H1 (cell line): ENCODE results near the gene FOXI2. TPM values are rescaled to one million over a fixed set of nuclear protein-coding genes. Genes with fewer than 3 reads are reported as not detected.

ENCODE experiments used
- CEBPB ChIP-seq: IDR thresholded peaks from 2 replicates; pipeline ENCODE4 v1.6.1; 2012; ENCODE audit warnings: low read depth, low read length
- CHD2 ChIP-seq: IDR thresholded peaks from 2 replicates; pipeline ENCODE4 v1.6.1; 2012; ENCODE audit warnings: low read length, improper control_type of control experiment
- EZH2 ChIP-seq: fragments of 200-600 bp; sonication (generic); IDR thresholded peaks from 2 replicates; pipeline ENCODE4 v1.7.1; 2012; ENCODE audit warnings: low read depth, mild to moderate bottlenecking, moderate library complexity, low read length, inconsistent platforms; ENCODE audit not compliant: severe bottlenecking
- HDAC2 ChIP-seq, 2 experiments: fragments of 300-600 bp in 1 of 2; sonication (generic) in 1 of 2; IDR thresholded peaks; 2 replicates each; pipeline ENCODE4 v1.6.1; 2011 to 2012; ENCODE audit warnings: low read depth in 2 of 2, low read length in 2 of 2, mild to moderate bottlenecking in 2 of 2, moderate library complexity in 2 of 2, borderline replicate concordance in 1 of 2, inconsistent platforms in 1 of 2
- JUND ChIP-seq: IDR thresholded peaks from 2 replicates; pipeline ENCODE4 v1.6.1; 2011; ENCODE audit warnings: mild to moderate bottlenecking, improper control_type of control experiment, low read length
- KDM4A ChIP-seq: IDR thresholded peaks from one replicate; pipeline ENCODE4 v1.7.1; 2012; ENCODE audit warnings: low read depth, mild to moderate bottlenecking, moderate library complexity, low read length, inconsistent platforms; ENCODE audit not compliant: severe bottlenecking
- SIX5 ChIP-seq: IDR thresholded peaks from 2 replicates; pipeline ENCODE4 v1.6.1; 2011; ENCODE audit warnings: mild to moderate bottlenecking, low read depth, low read length
- polyA plus RNA-seq, 7 experiments: library from polyadenylated mRNA; depleted of rRNA in 3 of 7; stranded (reverse) in 5 of 7; unstranded in 2 of 7; fragments of >200 nt in 5 of 7; fragments of 200-250 nt in 2 of 7; gene quantifications; 1 replicate in 5 of 7; 2 replicates in 1 of 7; 4 replicates in 1 of 7; pipeline versions ENCODE4 v1.2.1 to v1.2.3, GENCODE V29; 2011 to 2013; ENCODE audit warnings: missing spikeins in 2 of 7, mixed read lengths in 2 of 7
- total RNA-seq: library from RNA; stranded (reverse); fragmentation: NEBNext Ultra II Directional; extraction: Animal tissue kit (Norgen Biotek cat#: 25700); gene quantifications from 2 replicates; pipeline ENCODE4 v1.2.1, GENCODE V29; 2021

FOXI2 gene
- total and polyA plus RNA-seq, 2 of the 8 experiments (the other 6 are each of a cell fraction or from before 2014, with no cell fraction given) = 1.0 TPM

GRCh38 chr10:127736915-127737562, at the start of gene FOXI2 (continued):
- TF ChIP-seq KDM4A (peak; percentile 87), CEBPB (no peak), CHD2 (no peak), HDAC2 (IDR thresholded peaks at IDR 0.05; ENCODE audit: borderline replicate concordance in 1 of 2, low read depth in 2 of 2, low read length in 2 of 2) (no peak), SIX5 (no peak), EZH2 (no peak), JUND (no peak)
